Activated CD4-positive, alpha-beta T cell treated with anti-CD3 and anti-CD28 coated beads, Interleukin-10, Interleukin-2, amounts not matched to agents 100 ng/mL and 50 ng/mL, durations not matched to agents 16 hours and 8 hours (primary cell): ENCODE measurements around the gene IL13RA2.

Experiments used
- DNase-seq: peaks from one replicate; pipeline ENCODE4 v3.0.0-alpha.2; 2020

IL13RA2 gene

DNA sequence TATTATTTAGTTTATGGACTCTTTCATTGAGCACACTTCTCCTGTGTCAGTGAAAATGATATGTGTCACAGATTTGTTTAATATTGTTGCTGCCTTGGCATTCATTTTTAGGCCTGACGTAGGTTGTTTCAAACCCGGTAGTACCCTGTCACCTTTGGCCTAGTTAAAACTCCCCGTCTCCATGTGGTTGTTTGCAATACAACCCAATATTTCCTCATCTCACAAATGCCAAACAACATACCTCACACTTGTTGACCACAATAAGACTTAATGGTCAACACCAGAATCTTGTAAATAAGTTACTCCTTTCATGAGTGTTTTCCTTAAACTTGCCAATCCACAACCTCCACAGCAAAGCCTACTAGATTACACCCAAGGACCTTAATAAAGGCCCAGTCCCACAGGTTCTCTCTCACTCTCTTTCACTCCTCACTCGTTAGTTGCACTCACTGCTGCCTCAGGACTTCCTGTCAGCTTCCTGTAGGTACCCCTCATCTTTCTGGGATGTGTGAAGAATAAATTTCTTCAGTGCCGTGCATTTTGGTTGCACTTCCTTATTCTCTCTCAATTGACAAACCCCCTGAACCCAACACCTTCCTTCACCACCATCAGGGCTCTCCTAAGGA is 31.3 kb downstream of the IL13RA2 start:
- DNase-seq, result no peak

DNA sequence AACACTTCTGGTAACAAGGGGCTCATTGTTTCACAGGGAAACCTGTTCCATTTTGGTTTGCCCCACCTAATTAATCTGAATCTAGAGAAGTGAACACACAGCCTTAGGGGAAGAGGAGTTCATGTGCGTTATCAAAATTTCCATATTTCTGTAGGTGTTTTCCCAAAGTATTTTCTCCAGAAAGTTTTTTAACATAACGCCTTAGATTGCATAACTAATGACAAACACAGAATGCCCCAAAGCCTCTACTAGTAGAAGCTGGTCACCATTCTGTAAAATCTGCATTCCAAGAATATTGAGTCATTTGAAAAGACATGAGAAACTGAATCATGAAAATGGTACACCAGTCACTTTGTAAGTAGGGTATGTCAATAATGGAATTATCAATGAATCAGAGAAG is 41.1 kb downstream of the IL13RA2 start:
- DNase-seq, result no peak

DNA sequence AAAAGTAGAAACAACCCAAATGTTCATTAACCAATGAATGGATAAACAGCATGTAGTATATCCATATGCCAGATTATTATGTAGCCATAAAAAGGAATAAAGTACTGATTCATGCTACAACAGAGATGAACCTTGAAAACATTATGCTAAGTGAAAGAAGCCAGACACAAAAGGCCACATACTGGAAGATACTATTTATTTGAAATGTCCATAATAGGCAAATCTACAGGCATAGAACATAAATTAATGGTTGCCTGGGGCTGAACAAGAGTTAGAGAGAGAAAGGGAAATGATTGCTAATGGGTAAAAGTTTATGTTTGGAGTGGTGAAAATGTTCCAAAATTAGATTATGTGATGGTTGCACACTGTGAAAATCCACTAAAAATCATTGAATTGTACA is 44.4 kb downstream of the IL13RA2 start:
- no peak for DNase-seq

- no peak for DNase-seq
Measured at GRCh38 chrX:114970806-114971205, 46.6 kb downstream of the IL13RA2 start.

GRCh38 chrX:114964374-114964773 is 53.0 kb downstream of the IL13RA2 start:
- no peak for DNase-seq

GRCh38 chrX:114962209-114962608 is 55.2 kb downstream of the IL13RA2 start:
- DNase-seq, result no peak

GRCh38 chrX:114959729-114960128 is 57.7 kb downstream of the IL13RA2 start:
- DNase-seq, result no peak
